ENCODE measurements around the gene MALT1. TPM values are rescaled to one million over a fixed set of nuclear protein-coding genes. Genes with fewer than 3 reads are reported as not detected.

MALT1 gene
- total RNA-seq, 1 experiment from 2014 or later, result 24.2 TPM

DNA sequence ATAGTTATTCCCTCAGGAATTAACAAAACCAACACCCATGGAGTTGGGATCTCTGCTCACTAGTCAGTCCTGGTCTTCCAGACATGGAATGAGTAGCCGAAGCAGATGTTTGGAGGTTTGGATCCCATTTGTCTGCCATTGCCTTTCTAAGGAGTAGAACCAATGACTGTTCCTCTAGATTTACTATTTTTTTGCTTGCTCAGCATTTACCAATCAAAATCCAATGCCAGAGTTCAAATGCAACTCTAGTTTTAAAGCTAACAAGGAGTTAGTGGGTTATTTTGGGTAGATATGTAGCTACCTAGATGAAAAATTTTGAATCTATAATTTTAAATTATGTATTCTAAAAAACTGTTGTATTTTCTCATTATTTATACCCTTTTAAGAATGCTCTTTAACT is 62.6 kb downstream of the MALT1 start:
- Histone ChIP-seq H3K79me2 (ENCODE audit: low read length) (no peaks in the 10 kb centered on the region), H3F3A (ENCODE audit: low read length, unreplicated experiment) (no peaks in the 10 kb centered on the region), H3K4me2 (ENCODE audit: low read length) (no peak overlapping the region), H3K4me3 (ENCODE audit: low read length) (no peak overlapping the region), H3K36me3 (ENCODE audit: low read depth, low read length) (peaks cover 3% of the 10 kb centered on the region; the same call in 1 of the 2 replicates), H4K20me1 (ENCODE audit: low read length) (no peaks in the 10 kb centered on the region), H3K27ac (ENCODE audit: low read length) (no peak overlapping the region), H3K9ac (ENCODE audit: low read length) (no peak overlapping the region), H3K9me2 (replicated peaks; ENCODE audit: low read length) (no peaks in the 10 kb centered on the region), H3K9me3 (ENCODE audit: low read length) (no peaks in the 10 kb centered on the region), H3K27me3 (ENCODE audit: low read length) (no peaks in the 10 kb centered on the region), H2AFZ (ENCODE audit: low read length) (no peak overlapping the region), H3K4me1 (ENCODE audit: insufficient read depth, low read length) (no peaks in the 10 kb centered on the region)
- ATAC-seq, result no peak
- no TSS peak for BruUV-seq (replicated peaks)
- no peak for DNase-seq
- intact Hi-C loops (cut with micrococcal nuclease), result no loop called here
- ChIA-PET POLR2A (ENCODE audit: unreplicated experiment) (no interaction called here), CTCF (no interaction called here)
- no peak for TF ChIP-seq EZH2phosphoT487 (IDR thresholded peaks at IDR 0.05; ENCODE audit: borderline replicate concordance, low read length)
- no peak for TF ChIP-seq EZH2 (IDR thresholded peaks at IDR 0.05; ENCODE audit: low read length, unreplicated experiment)

GRCh38 chr18:58738322-58738721 is 67.1 kb downstream of the MALT1 start:
- Histone ChIP-seq H3K27me3 (ENCODE audit: low read length) (no peaks in the 10 kb centered on the region), H4K20me1 (ENCODE audit: low read length) (no peaks in the 10 kb centered on the region), H2AFZ (ENCODE audit: low read length) (no peak overlapping the region), H3K79me2 (ENCODE audit: low read length) (no peaks in the 10 kb centered on the region), H3K27ac (ENCODE audit: low read length) (no peak overlapping the region), H3K36me3 (ENCODE audit: low read depth, low read length) (peaks cover under 1% of the 10 kb centered on the region; the same call in 1 of the 2 replicates), H3K4me1 (ENCODE audit: insufficient read depth, low read length) (no peaks in the 10 kb centered on the region), H3F3A (ENCODE audit: low read length, unreplicated experiment) (no peaks in the 10 kb centered on the region), H3K9me2 (replicated peaks; ENCODE audit: low read length) (no peaks in the 10 kb centered on the region), H3K9me3 (ENCODE audit: low read length) (no peaks in the 10 kb centered on the region), H3K9ac (ENCODE audit: low read length) (no peak overlapping the region), H3K4me2 (ENCODE audit: low read length) (no peak overlapping the region), H3K4me3 (ENCODE audit: low read length) (no peak overlapping the region)
- TF ChIP-seq EZH2phosphoT487 (IDR thresholded peaks at IDR 0.05; ENCODE audit: borderline replicate concordance, low read length) (no peak), EZH2 (IDR thresholded peaks at IDR 0.05; ENCODE audit: low read length, unreplicated experiment) (no peak)
- TF ChIP-seq, protein P1, sequence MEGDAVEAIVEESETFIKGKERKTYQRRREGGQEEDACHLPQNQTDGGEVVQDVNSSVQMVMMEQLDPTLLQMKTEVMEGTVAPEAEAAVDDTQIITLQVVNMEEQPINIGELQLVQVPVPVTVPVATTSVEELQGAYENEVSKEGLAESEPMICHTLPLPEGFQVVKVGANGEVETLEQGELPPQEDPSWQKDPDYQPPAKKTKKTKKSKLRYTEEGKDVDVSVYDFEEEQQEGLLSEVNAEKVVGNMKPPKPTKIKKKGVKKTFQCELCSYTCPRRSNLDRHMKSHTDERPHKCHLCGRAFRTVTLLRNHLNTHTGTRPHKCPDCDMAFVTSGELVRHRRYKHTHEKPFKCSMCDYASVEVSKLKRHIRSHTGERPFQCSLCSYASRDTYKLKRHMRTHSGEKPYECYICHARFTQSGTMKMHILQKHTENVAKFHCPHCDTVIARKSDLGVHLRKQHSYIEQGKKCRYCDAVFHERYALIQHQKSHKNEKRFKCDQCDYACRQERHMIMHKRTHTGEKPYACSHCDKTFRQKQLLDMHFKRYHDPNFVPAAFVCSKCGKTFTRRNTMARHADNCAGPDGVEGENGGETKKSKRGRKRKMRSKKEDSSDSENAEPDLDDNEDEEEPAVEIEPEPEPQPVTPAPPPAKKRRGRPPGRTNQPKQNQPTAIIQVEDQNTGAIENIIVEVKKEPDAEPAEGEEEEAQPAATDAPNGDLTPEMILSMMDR (conservative IDR thresholded peaks at IDR 0.05; ENCODE audit: low read depth, low read length), result no peak
- BruUV-seq (replicated peaks), result no TSS peak
- DNase-seq (no peak), ATAC-seq (no peak)
- intact Hi-C loops (cut with micrococcal nuclease), result no loop called here
- ChIA-PET POLR2A (ENCODE audit: unreplicated experiment) (no interaction called here), CTCF (no interaction called here)

DNA sequence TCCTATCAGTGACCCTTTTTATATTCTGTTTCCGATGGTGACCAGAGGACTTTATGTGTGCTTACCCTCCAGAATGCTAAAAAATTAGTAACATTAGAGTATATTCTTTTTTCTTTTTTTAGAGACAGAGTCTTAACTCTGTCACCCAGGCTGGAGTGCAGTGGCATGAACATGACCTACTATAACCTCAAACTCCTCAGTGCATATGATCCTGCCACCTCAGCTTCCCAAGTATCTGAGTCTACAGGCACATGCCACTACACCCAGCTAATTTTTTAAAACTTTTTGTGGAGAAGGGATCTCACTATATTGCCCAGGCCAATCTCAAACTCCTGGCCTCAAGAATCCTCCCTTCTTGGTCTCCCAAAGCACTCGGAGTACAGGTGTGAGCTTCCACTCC is 74.6 kb downstream of the MALT1 start:
- Histone ChIP-seq H2AFZ (ENCODE audit: low read length) (no peak overlapping the region), H3K4me3 (ENCODE audit: low read length) (no peak overlapping the region), H3K36me3 (ENCODE audit: low read depth, low read length) (peaks cover 52% of the 10 kb centered on the region), H3K9me3 (ENCODE audit: low read length) (no peaks in the 10 kb centered on the region), H3K27me3 (ENCODE audit: low read length) (no peaks in the 10 kb centered on the region), H3F3A (ENCODE audit: low read length, unreplicated experiment) (no peaks in the 10 kb centered on the region), H4K20me1 (ENCODE audit: low read length) (no peaks in the 10 kb centered on the region), H3K79me2 (ENCODE audit: low read length) (no peaks in the 10 kb centered on the region), H3K9me2 (replicated peaks; ENCODE audit: low read length) (no peaks in the 10 kb centered on the region), H3K4me1 (ENCODE audit: insufficient read depth, low read length) (no peaks in the 10 kb centered on the region), H3K27ac (ENCODE audit: low read length) (no peak overlapping the region), H3K4me2 (ENCODE audit: low read length) (no peak overlapping the region), H3K9ac (ENCODE audit: low read length) (no peak overlapping the region)
- ChIA-PET POLR2A (ENCODE audit: unreplicated experiment) (interaction anchor here (0.5 kb wide), 1 partner anchor 33 kb away, joined by 3 read pairs; no protein-coding TSS in a partner anchor), CTCF (no interaction called here)
- no TSS peak for BruUV-seq (replicated peaks)
- intact Hi-C loops (cut with micrococcal nuclease), result no loop called here
- ATAC-seq (no peak), DNase-seq (no peak)
- TF ChIP-seq EZH2phosphoT487 (IDR thresholded peaks at IDR 0.05; ENCODE audit: borderline replicate concordance, low read length), result no peak
- TF ChIP-seq, protein P1 (conservative IDR thresholded peaks at IDR 0.05; ENCODE audit: low read depth, low read length), result no peak
- TF ChIP-seq EZH2 (IDR thresholded peaks at IDR 0.05; ENCODE audit: low read length, unreplicated experiment), result no peak

All from PC-3 (cell line).